Neural cell (in vitro differentiated cells): ENCODE results near the gene CGNL1.

ENCODE experiments used
- CTCF ChIP-seq: fragments of 450-650 bp; IDR thresholded peaks from 2 replicates; pipeline ENCODE4 v1.5.1; 2014; ENCODE audit warnings: antibody characterized with exemption, mild to moderate bottlenecking, moderate library complexity; ENCODE audit not compliant: poor library complexity, severe bottlenecking
- REST ChIP-seq: IDR thresholded peaks from 2 replicates; pipeline ENCODE4 v1.6.1; 2012; ENCODE audit warnings: borderline replicate concordance

- no peak for TF ChIP-seq CTCF
- TF ChIP-seq REST, result no peak
Observed at GRCh38 chr15:57589754-57590153, 213.4 kb downstream of the CGNL1 start.
